HT-29 (cell line): ENCODE measurements around the gene KCNQ5. TPM values are rescaled to one million over a fixed set of nuclear protein-coding genes. Genes with fewer than 3 reads are reported as not detected.
"Not testable (repeated sequence)": the region's sequence is repeated elsewhere in the genome, so short reads cannot be mapped to it uniquely, and the experiment has no call there.

Experiments used
- DNase-seq: peaks from one replicate; pipeline ENCODE4 v3.0.0-alpha.2; 2015; ENCODE audit warnings: low spot score
- total RNA-seq: library from RNA; depleted of rRNA; stranded (reverse); fragments of >200 nt; shearing (Covaris generic); gene quantifications from 2 replicates; pipeline ENCODE4 v1.2.3, GENCODE V29; 2014; rRNA removed

The KCNQ5 gene
- total RNA-seq, result not detected in 2 replicates

DNA sequence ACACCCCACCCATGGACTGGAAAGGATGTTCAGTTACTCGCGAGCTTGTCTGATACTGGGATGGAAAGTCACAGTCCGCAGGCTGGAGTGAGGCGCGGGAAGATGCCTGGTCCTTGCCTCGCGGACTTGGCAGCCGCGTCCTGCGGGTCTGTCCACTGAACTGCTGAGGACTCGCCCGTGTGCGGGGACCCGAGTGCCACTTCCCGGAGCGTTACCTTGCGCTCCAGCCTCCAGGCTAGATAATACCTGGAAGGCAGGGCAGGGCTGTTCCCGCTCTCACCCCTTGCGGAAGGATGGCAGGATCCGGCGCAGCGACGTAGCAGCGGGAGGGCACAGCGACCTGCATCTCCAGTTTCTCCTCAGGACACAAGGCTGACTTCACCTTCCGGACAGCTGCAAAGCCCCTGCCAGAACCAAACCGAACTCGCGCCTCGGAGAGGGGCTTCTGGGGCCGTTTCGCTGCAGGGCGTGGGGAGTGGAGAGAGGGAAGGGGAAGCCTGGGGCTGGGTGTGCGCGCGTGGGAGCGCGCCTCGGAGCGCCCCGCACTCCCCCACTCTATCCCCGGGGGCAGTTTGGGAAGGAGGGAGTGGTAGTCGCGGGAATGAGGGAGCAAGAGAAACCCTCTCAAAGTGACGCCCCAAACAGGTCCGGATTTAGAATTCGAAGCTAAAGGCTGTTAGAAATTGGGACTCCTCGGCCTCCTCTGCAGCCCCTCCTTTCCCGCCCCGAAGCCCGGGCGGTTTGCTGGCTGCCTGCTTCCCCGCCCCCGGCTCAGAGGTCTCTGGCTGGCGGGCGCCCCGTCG is at the start of gene KCNQ5:
Gene KCNQ5, plus strand, starts transcription at position 774 of the 803 bp plus-strand sequence.
- no peak for DNase-seq

DNA sequence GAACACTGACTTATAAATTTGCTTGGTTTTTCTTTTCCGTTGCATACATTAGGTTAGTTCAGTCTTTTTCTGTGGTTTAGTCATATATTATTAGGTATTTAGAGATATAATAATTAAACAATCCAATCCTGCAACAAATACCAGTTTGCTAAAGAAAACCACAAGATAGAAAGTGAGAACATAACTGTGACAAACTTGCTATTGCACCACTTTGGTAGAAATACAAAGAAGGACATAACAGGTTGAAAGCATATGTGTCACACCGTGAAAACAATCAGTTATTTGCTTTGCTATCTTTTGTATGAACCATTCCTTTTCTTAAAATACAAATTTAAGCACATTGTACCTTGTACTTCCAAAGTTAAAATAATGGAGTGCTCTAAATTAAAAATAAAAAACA is 42.0 kb upstream of the KCNQ5 start:
- no peak for DNase-seq

DNA sequence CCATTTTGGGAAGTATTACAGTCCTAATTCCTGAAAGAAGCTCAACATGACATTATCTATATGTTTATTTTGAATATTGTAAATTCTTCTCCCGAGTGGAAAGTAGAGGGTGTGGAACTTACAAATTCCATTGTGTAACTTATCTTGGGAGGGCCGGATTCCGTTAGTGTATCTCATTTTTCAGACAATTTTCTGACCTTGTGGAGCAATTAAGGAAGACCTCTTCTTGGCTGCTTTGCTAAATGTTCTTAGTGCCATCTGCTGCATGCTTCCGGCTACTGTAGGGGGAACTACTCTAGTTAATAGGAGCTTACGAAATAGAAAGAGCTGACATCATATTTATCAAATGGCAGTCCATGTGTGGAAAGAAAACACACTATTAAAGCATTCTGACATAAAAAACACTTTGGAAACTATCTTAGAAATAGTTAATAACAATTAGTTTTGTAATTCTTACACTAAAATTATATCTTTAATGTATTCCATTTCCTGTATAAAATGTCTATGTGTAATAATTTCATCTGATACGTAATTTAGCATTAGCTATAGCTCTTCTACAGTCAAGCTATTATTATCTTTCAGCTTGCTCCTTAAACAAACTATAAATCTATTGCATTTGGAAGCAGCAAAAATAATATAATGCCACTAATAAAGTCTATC is 41.5 kb upstream of the KCNQ5 start:
- DNase-seq, result peak; percentile 42

DNA sequence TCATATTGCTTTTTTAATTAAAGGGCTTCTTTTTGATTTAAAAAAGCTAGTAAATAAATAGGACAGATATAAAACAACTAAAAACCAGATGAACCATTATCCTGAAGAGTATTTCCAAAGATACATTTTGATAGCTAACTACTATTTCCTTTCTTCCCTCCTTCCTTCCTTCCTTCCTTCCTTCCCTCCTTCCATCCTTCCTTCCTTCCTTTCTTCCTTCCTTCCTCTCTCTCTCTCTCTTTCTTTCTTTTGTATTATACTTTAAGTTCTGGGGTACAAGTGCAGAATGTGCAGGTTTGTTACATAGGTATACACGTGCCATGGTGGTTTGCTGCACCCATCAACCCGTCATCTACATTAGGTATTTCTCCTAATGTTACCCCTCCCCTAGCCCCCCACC is 40.9 kb upstream of the KCNQ5 start:
- not testable (repeated sequence) for DNase-seq

DNA sequence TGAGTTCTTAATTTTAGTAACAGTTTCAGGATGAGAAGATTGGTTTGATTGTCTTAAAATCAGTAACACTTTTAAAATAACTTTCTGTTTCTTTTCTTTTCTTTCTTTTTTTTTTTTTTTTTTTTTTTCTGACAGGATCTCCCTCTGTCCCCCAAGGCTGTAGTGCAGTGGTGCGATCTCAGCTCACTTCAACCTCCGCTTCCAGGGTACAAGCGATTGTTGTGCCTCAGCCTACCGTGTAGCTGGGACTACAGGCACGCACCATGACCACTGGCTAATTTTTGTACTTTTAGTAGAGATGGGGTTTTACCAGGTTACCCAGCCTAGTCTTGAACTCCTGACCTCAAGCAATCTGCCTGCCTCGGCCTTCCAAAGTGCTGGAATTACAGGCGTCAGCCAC is 33.7 kb upstream of the KCNQ5 start:
- DNase-seq, result no peak

DNA sequence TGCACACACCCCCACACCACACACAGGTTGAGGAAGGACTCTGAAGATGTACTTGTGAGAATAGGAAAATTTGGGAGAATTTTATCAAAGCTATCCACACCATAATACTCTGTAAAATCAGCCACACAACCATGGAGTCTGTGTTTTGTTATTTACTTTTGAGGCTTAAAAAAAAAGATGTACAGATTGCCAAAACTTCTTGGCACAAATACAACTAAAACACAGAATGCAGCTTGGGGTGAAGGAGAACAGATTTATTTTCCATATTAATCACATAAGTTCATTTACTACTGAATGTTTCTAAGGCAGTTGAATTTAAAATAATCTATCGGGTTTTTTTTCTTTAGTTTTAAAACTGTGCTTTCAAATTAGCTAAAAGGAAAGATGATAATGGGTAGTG is 32.8 kb upstream of the KCNQ5 start:
- no peak for DNase-seq

DNA sequence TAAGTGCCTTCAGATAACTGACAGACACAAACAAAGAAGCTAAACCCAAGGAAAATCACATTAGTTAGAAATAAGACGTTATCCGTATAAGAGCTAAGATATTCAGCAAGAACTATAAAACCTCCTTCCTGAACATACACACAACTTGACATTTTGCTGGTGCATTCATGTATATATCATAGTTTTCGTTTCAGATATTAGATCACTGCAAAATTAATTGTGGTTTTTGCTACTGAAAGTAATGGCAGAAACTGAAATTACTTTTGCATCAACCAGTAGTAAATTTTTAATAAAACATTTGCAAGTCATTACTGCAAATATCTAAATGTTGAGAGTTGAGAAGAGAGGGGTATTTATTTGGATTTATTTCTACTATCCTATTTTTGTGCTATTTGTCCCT is 26.1 kb upstream of the KCNQ5 start:
- DNase-seq, result no peak

DNA sequence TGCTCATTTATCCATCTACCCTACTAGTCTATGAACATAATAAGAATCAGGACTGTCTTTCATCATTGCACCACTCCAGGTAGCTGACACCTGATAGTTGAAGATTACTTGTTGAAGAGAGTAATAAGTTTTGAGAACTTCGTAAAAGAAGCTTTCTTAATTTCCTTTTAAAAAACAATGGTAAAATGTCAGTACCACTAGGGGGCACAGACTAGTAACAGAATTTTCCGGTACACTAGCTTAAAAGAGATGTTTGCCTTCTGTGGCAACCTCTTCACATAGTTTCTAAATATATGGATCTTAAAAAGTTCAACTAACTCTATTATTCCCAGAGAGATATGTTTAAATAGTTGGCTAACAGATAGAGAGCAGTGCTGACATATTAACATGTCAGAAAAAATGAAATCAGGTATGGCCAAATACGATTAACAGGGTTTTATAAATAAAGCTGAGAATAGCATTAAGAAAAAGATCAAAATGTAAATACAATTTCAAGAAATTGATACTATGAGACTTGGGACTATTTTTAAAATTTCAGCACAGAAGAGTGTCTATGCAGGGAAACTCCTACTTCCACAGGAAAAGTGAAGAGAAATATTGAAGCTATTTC is 5.4 kb upstream of the KCNQ5 start:
- DNase-seq, result peak; percentile 19

DNA sequence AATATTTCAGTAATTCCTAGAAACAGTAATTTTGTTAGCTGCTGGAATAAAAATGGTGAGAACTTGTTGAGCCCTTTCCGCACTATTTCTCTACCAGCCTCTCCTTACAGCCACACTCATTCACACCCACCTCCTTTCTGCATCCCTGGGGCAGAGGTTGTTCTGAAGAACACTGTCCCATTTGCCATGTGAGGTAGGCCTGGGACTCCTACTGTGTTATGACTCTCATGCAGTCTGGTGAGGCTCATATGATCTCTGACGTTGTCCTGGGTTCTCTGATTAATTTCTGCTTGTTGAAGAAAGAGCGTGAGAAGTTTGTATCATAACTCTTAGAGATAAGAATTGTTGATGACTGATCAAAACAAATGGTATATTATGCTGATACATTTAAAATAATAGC is 4.1 kb upstream of the KCNQ5 start:
- DNase-seq, result no peak

DNA sequence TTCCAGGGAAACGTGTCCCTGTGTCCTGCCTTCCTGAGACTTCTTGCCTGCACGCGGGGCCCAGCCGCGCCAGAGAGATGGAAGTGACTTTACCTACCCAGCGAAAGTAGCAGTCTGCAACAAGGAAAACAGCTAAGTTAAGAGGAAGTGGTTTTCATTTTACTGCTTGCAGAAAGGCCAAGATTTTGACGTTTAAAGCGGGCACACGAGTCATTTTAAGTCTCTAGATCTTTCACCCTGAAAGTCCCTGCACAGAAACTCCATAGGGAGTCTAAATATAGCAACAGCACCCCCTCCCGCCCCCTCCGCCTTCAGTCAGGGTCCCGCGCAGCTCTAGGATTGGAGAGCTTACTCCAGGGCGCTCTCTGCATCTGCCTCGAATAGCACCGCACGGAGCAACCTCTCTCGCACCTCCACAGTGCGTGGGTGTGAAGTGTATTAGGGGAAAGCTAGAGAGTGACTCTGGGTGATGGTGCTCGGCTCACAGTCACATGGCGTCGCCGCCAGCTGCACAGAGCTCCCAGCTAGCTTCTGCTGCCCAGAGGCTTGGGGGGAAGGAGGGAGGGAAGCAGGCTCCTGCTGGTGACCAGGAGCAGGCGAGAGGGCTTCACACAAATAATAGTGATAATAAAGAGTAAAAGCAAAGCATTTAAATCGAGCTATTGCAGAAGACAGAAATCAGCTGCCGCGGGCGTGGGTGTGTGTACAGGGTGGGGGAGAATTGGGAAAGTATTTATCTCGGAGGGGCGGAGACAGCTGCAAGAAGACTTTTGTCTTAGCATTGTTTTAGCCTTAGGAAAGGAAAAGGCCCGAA is 1.8 kb upstream of the KCNQ5 start:
- DNase-seq, result no peak

DNA sequence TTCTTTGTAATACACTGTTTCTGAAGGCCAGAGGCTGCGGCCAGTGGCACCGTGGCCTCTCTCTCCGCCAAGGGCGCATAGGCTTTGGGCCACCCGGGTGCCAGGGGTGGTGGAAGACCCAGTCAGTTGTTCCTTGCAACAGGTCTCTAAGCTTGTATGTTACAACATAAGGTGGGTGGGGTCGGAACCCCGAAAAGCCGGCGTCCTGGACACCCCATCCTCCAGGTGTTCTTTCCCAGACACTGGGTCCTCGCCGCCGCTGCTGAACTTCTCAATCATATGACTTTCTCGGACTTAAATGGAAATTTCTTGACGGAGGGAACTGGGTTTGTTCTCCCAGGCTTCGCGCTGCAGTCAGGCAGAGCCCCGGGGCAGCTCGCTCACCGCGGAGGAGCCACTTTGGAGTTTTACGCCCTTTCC is 983 bp upstream of the KCNQ5 start:
- no peak for DNase-seq

DNA sequence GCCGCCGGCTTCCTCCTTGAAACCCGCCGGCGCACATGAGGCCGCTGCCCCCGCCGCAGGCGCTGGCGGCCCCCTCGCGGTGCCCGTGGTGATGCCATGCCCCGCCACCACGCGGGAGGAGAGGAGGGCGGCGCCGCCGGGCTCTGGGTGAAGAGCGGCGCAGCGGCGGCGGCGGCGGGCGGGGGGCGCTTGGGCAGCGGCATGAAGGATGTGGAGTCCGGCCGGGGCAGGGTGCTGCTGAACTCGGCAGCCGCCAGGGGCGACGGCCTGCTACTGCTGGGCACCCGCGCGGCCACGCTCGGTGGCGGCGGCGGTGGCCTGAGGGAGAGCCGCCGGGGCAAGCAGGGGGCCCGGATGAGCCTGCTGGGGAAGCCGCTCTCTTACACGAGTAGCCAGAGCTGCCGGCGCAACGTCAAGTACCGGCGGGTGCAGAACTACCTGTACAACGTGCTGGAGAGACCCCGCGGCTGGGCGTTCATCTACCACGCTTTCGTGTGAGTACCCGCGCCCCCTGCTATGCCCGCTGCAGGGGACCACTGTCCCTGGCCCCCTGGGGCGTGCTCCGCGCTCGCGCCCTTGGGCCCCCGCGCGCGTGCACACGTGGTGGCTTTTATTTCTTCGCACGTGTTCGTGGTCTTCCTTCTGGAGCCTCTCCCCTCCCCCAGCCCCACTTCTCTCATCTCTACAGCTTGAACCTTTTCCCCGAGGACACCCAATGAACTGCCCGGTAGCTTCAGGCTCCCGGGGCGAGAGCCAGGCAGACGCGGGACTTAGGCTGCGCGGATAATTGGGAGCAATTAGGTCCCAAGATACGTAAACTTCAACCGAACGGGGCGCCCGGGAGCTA is 453 bp downstream of the KCNQ5 start:
- DNase-seq, result no peak

DNA sequence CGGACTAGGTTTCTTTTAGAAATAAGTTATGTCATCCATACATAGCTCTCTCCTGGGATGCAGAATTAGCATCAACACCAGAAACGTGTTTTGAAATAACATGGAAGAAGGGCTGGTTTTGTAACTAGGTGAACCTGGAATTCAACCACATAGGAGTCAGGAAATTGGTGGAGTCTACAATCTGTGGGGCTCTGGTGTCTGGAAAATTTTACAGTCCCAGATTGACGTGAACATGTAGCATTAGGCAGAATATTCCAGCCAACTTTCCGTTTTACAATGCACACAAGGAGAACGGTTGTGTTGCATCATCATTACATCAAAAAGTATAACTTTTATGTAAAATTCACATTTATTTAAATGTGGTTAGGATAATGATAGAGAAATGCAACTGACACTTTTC is 1.9 kb downstream of the KCNQ5 start:
- DNase-seq, result no peak

DNA sequence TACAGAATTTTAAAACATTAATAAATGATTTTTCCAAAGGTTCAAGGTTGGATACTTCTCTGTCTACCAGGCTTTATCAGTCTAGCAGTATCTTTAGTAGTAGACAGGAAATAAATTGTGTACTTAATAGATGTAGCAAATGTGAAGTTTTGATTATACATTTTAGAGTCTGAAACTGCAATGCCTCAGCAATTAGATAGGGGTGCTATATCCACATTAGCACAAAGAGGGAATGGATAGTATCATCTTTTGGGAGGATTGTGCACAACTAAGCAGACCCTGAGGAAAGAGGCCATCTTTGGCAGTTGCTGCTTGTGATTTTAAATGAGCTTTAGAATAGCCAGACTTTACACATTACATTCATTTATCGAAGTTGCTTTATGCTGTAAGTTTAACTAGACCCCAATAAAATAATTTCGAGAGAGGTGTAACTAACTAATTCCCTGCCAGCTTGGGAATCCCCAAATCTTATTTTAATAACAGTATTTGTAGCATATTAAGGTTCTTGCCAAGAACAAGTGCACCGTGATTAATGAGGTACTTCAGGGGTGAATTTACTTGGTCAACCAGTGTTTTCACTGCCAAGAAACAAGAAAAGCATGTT is 2.8 kb downstream of the KCNQ5 start:
- DNase-seq, result peak; percentile 8

DNA sequence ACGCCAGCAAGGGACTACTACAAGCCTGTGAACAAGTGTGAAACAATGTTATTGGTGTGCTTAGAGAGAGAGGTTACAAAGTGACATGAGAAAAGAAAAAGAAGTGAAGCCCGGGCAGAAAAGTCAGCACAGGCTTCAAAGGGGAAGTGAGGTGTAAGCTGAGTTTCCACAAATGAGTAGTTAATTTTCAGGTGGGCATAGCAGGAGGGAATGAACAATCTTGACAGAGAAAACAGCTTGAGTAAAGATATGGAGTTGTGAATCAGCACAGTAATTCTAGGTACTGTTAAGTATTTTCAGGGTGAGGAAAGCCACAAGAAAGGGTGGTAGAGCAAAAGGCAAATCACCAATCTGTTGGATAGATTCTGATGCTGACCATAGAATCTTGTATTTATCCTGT is 4.3 kb downstream of the KCNQ5 start:
- DNase-seq, result no peak

DNA sequence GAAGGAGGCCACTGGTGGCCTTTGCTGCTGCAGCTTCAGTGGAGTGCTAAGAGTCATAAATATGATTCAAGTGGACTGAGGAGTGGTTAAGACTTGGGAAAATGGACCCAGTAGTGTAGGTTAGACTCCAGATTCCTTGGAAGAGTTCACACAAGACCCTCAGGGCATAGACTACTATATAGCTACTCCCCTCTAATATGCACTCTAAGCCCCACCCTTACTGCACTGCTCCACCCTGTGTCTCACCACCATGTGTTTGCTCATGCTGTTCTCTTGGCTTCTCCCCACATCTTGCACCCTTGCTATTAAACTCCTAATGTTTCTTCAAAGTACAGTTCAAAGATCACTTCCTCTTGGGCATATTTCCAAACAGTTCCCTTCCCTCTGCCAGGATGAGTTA is 5.7 kb downstream of the KCNQ5 start:
- peak; percentile 44 for DNase-seq

DNA sequence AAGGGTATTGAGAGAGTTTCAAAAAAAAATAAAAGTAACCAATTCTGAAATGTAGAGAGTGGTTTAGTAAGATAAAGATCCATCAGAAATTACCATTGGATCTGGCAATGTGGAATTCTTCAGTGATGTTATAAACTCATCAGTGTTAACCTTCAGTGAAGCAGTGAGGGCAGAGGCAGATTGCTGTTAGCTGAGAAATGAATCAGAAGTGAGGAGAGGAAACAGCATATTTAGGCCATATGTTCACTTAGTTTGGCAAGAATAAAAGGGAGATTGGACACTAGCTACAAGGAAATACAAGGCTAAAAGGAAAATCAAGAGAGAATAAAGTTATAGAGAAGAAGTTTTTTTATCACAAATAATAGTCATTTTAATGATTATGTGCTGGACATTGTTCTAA is 9.6 kb downstream of the KCNQ5 start:
- no peak for DNase-seq

DNA sequence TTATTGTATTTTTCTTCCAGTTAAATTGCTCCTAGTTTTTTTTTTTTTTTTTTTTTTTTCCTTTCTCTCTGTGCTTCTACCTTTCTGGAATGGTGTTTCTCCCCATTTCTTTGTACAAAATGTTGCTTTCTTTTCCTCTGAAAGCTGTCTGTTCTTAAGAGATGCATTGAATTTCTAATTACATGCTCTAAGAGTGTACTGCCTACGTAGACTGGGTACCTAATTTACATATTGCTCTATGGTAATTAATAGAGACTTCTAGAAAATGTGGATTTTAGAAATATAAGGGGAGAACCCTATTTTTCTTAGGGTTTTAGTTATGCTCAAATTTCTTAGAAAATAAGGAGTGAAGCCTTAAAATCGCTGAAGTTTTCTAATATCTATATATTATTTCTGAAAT is 13.8 kb downstream of the KCNQ5 start:
- DNase-seq, result no peak

DNA sequence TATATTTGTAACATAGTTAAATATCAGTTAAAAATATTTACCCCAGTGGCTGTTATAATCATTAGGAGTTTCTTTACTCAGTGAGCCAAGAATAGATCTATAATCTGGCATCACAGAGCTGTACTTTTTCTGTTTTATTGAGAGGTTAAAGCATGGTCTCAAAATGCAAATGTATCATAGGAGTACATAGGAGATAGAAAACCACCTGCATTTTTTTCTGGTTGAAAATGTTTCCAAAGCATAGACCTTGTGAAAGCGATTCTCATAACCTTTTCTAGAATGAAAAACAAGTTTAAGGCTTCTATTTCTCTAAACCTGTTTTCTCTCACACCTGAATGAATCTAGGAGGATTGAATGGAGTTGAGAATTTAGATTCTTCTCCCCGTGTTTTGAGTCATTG is 14.4 kb downstream of the KCNQ5 start:
- no peak for DNase-seq

DNA sequence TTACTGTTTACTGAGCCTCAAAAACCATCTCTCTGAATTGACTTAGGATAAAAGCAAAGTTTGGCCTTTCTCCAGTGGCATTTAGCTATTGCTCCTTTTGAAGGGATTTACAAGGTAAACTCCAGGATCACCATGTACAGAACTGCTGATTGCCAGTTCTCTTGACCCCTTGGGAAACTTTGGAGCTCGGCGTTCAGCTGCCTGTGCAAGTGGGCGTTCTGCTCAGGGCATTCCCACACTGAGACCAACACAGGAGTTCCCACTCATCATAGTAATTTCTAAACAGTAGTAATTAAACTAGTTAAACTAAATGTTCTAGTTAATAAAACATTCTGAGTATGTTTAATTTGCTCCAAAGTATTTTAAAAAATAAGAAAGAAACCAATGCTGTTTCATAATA is 14.9 kb downstream of the KCNQ5 start:
- no peak for DNase-seq
